ENCODE data around the gene HNRNPU.

Gene HNRNPU

DNA sequence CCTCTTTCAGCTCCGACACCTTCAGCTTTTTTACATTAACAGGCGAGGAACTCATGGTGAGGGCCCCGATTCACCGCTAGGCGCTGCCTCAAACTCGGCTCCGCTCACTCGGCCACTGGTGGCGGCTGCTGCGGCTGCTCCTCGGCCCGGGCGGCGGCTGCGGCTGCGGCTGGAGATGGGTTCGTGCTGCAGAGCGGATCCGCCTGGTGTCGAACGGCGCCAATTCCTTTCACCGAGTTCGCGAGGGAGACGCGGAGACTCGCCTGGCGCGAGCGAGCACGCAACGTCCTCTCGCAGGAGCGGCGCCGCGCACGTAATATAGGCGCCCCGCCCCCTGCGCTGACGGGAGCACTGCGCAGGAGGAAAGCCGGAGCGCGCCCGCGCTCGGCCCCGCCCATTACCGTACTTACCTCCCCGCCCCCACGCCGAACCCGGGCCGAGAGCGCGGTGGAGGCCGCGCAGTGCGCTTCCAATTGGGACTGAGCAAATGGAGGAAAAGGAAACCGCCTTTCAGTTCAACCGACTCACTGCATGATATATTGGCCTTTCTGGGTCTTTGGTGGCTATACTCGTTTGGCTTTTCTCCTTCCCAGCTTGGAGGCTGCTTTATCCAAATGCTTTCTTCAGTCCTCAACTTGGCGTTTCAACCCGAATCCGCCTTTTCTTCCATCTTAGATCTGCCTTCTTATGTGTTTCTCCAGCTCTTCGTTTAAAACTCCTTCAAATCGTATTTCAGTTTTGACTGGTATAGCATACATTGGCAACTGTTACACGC lies at the start of gene HNRNPU:
TSS of gene HNRNPU (minus strand) at position 291 of the 775 bp plus-strand sequence. CDS start at position 55, 236 bp downstream.
- peak; percentile 74 to 87 for DNase-seq

DNA sequence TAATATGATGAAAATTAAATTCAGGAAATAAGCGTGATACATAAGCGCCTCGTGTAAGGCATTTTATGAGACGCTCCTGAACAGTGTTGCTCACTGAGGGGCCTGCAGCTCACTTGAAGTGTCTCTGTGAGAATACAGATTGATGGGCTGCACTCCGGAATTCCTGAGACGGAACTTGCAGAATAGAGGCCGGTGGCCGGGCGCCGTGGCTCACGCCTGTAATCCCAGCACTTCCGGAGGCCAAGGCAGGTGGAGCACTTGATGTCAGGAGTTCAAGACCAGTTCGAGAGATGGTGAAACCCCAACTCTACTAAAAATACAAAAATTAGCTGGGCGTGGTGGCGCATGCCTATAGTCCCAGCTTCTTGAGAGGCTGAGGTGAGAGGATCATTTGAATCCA lies 49.5 kb upstream of the HNRNPU start:
- DNase-seq = no peak

DNA sequence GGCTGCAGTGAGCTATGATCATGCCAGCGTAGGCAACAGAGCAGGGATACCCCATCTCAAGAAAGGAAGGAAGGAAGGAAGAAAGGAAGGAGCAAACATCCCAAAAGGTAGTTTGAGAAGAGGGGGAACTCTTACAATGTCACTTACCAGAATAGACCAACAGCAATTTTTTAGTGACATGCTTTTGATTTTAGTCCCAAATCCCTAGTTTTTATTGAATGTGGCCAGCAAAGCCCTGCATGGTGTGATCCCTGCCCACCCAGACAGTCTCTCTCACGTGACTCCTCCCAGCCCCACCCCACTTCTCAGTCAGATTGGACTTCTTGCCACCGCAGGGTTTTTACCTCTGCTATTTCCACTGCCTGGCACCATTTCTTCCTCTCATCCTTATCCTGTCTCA lies 39.8 kb upstream of the HNRNPU start:
- no peak for DNase-seq

DNA sequence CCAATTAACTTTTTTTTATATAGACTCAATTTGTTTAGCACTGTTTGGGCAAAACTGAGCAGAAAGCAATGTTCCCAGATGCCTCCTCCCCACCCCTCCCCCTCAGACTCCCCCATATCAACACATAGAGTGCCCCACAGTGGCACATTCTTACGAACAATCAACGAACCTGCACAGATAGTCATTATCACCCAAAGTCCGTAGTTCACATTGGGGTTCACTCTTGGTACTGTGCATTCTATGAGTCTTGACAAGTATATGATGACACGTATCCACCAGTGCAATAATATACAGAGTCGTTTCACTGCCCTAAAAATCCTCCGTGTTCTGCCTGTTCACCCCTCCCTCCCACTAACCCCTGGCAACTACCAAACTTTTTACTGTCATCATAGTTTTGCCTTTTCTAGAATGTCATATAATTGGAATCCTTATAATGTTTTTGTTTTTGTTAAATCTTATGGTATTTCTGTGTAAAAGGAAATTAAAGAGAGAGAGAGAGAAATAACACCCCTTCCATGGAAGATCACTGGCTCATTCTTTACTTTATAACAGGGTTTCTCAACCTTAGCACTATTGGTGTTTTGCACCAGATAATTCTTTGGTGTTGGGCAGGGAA lies 37.2 kb upstream of the HNRNPU start:
- no peak for DNase-seq

DNA sequence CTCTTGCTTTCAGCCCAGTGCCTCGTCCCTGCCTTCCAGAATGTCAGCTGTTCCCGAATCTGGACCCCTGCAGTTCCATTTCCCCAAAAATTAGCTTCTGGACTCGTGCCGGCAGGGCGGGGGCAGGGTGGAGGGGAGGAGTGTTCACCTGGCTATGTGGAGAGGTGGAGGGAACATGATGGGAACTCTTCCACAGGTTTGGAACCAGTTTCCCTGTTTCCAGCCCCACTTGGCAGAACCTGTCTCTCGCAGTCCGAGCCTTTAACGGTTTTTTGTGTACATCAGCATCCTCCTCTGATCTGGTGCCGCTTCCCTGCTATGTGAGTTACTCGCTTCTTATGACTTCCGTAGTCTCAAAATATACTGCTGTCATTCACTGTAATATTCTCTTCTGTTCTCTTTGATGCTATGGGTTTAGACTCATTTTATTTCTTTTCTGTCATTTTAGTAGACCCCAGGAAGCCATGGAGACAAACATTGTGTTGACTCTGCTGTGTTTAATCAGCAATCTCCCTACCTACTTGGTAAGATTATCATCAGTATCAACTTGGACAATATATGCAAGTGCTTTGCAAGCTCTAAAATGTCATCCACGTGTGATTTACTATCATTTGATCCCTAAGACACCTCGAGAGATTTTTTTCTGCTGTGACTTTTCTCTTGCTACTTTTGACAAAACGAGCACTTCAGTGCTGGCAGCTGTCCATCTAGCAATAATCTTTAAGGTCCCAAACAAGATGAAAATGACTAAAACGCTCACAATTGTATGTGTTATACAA lies 33.3 kb upstream of the HNRNPU start:
- DNase-seq = no peak

DNA sequence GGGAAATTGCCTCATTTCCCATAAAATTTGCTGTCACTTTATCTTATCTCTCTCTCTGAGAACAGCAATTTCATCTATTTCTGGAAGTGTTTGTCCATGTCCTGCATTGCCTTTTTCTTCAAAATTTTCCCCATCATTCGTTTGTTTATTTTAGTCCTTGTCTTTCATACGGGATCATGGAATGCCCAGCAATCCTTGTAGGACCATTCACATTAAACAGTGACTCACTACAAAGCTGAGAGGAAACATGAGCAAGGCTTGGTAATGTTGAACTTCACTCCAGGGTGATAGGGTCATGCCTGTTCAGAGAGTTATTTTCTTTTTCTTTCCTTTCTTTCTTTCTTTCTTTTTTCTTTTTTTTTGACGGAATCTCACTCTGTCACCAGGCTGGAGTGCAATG lies 32.2 kb upstream of the HNRNPU start:
- no peak for DNase-seq

DNA sequence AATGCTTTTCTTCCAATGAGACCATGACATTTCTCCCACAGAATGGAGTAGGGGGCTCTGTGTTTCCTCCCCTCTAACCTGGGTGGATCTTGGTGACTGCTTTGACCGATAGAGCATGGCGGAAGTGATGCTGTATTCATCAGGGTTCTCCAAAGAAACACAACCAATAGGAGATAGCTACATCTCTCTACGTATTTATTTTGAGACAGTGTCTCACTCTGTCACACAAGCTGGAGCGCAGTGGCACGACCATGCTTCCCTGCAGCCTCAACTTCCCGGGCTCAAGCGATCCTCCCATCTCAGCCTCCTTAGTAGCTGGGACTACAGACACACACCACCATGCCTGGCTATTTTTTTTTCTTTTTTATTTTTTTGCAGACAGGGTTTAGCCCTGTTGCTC lies 29.5 kb upstream of the HNRNPU start:
- no peak for DNase-seq

DNA sequence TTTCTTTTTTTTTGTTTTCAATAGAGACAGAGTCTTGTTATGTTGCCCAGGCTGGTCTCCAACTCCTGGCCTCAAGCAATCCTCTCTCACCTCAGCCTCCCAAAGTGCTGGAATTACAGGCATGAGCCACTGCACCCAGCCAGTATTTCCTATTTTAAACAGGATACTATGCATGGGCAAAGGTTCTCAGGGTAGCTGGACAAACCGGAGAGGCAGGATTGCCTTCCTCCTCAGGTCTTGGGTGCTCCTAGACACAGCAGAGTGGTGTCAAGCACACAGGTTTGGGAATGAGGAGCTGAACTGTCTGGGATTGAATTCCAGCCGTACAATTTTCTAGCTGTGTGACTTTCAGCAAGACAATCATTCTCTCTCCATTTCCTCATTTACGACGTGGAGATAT lies 22.9 kb upstream of the HNRNPU start:
- no peak for DNase-seq

DNA sequence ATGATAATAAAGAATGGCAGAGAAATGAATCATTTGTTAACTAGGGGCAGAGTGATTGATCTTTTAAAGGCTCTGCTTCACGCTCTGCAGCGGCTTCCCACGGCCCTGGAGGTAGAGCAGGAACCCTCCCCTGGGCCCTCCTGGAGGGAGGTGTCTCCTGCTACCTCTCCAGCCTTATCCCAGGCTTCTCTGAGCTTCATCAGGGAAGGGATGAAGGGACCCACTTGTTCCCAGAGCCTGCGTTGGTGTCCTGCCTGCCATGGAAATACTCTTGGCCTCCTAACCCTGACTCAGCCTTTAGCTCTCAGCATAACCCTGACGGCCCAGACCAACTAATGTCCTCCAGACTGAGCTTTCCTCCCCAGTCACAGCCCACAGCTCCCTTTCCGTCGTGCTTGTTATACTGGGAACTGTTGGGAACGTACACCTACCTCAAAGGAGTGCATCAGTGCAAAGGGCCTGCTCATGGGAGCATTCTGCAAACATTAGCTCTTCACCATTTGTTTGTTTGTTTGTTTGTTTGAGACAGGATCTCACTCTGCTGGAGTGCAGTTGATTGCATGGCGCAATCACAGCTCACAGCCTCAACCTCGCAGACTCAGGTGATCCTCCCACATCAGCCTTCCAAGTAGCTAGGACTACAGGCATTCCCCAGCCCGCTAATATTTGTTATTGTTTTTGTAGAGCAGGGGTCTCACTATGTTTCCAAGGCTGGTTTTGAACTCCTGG lies 17.4 kb upstream of the HNRNPU start:
- no peak for DNase-seq

DNA sequence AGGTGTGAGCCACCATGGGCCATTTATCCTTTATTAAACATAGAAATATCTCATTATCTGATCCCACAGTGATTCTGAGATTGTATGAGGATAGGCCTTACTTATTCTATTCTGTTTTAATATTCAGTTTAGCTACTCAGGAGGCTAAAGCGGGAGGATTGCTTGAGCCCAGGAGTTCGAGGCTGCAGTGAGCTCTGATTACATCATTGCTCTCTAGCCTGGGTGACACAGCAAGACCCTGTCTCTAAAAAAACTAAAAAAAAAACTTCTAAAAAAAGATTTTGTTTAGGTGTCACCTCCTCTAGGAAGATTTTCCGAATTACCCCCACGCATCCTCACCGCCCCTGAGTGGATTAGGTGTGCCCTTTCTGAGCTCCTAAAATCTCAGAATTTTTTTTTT lies 14.3 kb upstream of the HNRNPU start:
- no peak for DNase-seq

DNA sequence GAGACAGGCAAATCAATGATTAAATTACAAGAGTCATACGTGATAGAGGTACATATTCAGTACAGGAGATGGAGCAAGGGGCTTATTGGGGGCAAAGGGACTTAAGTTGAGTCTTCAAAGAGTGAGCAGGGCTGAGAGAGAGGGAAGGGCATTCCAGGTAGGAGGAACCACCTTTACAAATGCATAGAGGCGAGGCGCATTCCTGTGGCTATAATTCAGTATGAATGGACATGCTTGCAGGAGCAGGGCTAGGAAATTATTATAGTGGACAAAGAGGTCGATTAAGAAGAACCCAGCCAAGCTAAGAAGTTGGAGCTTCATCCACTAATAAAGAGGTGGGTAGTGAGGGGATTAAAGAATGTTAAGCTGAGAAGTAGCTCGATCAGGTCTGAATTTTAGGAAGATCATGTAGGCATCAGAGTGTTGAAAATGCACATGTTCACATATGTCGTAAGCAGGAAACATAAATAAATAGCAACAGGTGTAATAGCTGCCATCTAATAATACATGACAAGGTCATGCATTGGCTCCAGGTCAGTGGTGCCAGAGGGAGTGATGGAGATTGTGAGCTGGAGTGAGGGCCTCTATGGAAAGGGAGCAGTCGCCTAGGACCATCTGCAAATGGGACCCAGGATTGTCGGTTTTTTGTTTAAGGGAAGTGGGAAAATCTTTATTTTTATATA lies 12.0 kb upstream of the HNRNPU start:
- no peak for DNase-seq

DNA sequence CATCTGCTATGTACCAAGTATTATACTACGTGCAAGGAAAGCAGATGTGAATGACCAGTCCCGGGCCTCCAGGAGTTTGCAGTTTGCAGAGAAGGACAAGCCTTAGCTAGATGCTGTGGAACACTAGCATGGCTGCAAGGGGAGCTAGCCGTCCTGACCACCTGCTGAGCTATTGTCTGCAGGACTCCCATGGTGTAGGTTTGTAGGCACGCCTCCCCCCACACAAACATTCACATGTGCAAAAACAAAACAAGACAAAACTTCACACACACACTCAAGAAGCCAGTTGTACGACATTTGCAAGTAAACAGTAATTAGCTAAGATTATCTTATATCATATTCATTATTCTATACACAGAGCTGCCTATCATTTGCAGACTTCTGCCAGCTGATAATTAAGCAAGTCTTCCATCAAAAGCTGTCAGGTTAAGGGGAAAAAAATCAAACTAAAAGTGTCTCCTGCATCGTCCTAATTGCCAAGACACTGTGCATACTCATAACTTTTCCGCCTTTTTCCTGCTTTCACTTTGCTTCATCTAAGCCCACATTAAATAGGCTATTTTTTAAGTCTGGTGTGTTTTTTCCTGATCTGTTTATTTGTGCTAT lies 10.7 kb upstream of the HNRNPU start:
- no peak for DNase-seq

DNA sequence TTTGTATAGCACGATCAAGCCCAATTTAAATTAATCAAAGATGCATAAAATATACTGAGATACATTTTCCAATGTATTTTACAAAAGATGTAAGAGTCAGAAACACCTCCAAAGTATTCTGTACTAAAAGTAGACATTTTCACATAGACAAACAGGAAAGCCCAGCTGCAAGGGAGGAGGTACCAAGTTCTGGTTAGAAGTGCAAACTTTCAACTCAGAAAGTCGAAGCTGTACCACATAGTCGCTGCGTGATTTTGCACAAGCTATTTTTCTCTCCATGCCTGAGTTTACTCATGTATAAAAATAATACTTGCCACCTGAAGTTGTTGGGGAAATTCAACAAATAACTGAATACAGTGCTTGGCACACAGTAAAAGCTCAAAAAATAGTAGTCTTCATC lies 5.6 kb upstream of the HNRNPU start:
- no peak for DNase-seq

DNA sequence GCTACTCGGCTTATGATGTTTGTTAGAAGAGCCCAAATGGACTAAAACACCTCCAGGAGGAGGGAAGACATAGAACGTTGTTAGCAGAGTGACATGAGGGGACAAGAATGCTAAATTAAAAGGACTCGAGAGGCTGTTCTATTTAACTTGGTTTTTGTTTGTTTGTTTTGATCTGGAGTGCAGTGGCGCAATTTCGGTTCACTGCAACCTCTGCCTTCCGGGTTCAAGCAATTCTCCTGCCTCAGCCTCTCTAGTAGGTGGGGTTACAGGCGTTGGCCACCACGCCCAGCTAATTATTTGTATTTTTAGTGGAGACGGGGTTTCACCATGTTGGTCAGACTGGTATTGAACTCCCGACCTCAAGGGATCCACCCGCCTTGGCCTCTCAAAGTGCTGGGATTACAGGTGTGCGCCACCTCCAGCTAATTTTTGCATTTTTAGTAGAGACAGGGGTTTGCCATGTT lies 5.1 kb upstream of the HNRNPU start:
- no peak for DNase-seq

DNA sequence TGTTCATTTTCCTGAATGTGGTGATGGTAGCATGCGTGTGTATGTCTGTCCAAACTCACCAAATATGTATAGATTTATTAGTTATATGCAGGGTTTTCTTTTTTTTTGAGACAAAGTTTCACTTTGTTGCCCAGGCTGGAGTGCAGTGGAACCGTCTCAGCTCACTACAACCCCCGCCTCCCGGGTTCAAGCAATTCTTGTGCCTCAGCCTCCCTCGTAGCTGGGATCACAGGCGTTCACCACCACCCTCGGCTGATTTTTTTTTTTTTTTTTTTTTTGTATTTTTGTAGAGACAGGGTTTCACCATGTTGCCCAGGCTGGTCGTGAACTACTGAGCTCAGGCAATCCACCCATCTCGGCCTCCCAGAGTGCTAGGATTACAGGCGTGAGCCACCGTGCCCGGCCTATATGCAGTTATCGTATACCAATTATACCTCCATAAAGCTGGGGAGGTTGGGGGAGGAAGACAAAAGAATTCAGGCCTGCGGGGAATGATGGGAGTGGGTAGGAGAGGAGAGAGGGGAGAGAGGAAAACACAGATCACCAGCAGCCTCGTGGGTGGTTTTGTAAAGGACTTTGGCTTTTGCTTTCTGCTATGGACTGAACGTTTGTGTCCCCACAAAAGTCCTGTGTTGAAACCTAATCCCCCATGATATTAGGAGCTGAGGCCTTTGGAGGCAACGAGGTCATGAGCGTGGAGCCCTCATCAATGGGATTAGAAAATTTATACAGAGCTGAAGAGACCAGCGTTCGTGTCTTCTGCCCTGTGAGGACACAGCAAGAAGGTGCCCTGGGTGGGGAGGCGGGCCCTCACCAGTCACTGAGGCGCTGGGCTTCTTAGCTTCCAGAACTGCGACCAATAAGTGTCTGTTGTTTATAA lies 4.4 kb upstream of the HNRNPU start:
- DNase-seq = no peak

DNA sequence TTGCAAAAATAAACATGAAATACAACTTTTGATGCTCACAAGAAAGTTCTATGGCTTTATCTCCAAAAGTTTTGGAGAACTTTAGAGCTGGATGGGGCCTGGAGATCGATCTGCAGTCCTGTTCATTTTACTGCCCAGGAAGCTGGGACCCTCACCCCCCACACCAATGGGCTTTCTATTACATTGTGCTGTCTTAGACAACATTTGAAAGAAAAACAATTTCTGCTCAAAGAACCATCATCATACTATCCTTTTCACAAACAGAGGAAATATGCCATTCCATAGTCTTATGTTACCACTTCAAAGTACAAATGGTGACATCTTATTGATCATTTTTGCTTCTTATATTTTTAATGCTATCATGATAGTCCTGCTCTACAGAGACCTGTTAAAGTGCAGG lies 2.0 kb upstream of the HNRNPU start:
- no peak for DNase-seq

DNA sequence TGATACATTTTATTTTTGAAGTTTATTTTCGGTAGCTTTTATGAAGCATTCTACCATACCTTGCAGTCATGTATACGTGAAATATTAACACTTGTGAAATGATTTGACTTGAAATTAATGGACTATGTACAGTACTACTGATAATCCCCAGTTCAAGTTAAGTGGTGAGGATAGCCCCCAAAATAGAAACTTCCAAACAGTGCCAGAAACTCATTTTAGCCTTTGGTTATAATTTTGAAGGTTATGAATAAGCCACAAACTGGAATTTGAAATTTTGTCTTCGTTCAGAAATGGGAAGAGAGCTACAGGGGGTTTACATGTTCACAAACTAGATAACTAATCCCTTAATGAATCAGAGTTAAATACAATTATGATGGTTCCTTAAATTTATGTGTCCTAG lies 1.5 kb upstream of the HNRNPU start:
- DNase-seq = no peak

DNA sequence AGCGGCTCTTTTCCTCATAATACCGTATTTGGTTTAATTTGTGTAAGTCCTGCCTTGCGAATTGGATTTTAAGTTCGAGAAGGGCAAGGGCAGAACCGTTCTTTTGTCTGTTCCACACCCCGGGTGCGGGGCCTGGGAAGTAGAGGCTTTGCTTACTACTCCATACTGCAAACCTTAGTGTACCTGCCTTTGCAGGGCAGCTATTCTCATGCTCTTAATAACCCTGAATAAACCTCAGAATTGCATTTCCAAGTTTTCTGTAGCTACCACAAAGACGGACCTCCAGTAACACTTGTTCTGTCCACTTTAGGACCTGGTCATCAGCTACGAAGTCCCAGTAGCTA lies 657 bp upstream of the HNRNPU start:
- DNase-seq = no peak

DNA sequence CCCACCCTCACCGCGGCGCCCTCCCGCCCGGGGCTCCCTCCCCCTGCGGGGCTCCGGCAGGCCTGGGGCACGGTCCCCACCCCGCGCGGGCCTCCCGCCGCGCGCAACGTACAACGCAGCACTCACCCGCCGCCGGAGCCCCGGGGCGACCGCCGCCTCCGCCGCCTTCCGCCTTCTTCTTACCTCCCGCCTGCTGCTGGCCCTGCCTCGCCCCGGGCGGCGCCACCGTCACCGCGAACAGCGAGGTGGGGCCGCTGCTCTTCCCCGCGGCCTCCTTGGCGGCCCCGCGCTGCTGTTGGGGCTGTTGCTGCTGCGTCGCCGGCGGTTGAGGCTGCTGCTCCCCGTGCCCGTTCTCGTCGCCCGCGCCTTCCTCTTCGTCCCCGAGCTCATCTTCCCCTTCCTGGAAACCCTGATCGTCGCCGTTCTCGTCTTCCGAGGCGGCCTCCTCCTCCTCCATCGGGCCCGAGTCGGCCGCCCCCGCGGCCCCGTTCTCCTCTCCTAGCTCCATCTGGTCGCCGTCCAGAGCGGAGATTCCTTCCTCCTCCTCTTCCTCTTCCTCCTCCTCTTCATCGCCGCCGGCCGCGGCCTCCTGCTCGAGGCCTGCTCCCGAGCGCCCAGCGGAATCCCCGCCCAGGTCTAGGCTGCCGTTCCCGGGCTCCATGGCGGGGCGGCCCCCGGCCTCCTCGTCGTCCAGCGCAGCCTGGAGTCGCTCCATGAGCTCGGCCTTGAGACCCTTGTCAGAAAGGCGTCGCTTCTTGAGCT lies 671 bp downstream of the HNRNPU start:
- DNase-seq = no peak
